K562 (cell line): ENCODE data around the gene NFATC4. TPM values are rescaled to one million over a fixed set of nuclear protein-coding genes. Genes with fewer than 3 reads are reported as not detected.

Experiments used
- ATF7 ChIP-seq: fragments of 450-650 bp; IDR thresholded peaks from 2 replicates; pipeline ENCODE4 v1.7.1; 2014; ENCODE audit warnings: mild to moderate bottlenecking, moderate library complexity
- CBFA2T3 ChIP-seq: fragments of 450-650 bp; IDR thresholded peaks from 2 replicates; pipeline ENCODE4 v1.6.1; 2017
- CHCHD3 ChIP-seq: fragments of 250-450 bp; sonication (Bioruptor Pico); IDR thresholded peaks from 2 replicates; pipeline ENCODE4 v2.1.2; 2022; ENCODE audit warnings: mild to moderate bottlenecking
- CREB1 ChIP-seq, 2 experiments: sonication (generic) in 1 of 2; formaldehyde crosslinking in 1 of 2; IDR thresholded peaks; 2 replicates each; pipeline versions ENCODE4 v1.6.1 to v1.8.0; 2012 to 2022; ENCODE audit warnings: inconsistent platforms in 1 of 2, mild to moderate bottlenecking in 1 of 2, missing genetic modification reagents in 1 of 2, moderate library complexity in 1 of 2
- ERF ChIP-seq: fragments of 450-650 bp; formaldehyde crosslinking; IDR thresholded peaks from 2 replicates; pipeline ENCODE4 v1.4.0; 2020; ENCODE audit warnings: mild to moderate bottlenecking, mixed read lengths
- HDAC1 ChIP-seq, 2 experiments: fragments of 450-650 bp; IDR thresholded peaks; 2 replicates each; pipeline ENCODE4 v1.6.1; 2016 to 2017; ENCODE audit warnings: inconsistent platforms in 1 of 2, mild to moderate bottlenecking in 1 of 2, moderate library complexity in 1 of 2
- ID3 ChIP-seq, 2 experiments: fragments of 250-450 bp in 1 of 2; fragments of 450-650 bp in 1 of 2; sonication (Bioruptor Pico) in 1 of 2; IDR thresholded peaks; 2 replicates each; pipeline versions ENCODE4 v1.6.1 to v1.8.0; 2016 to 2021; ENCODE audit warnings: mild to moderate bottlenecking in 2 of 2, moderate library complexity in 2 of 2, missing compliant biosample characterization in 1 of 2, missing genetic modification characterization in 1 of 2
- KLF16 ChIP-seq: IDR thresholded peaks from 2 replicates; pipeline ENCODE4 v1.6.1; 2016; ENCODE audit warnings: antibody characterized with exemption
- KLF6 ChIP-seq: fragments of 250-450 bp; sonication (Bioruptor Pico); IDR thresholded peaks from 2 replicates; pipeline ENCODE4 v1.4.0; 2020; ENCODE audit warnings: mild to moderate bottlenecking, moderate library complexity, borderline replicate concordance
- PBX2 ChIP-seq, 2 experiments: IDR thresholded peaks in 1 of 2; conservative IDR thresholded peaks in 1 of 2; 2 replicates each; pipeline ENCODE4 v1.6.1; 2016; ENCODE audit warnings: low read depth in 2 of 2, mild to moderate bottlenecking in 1 of 2, missing compliant biosample characterization in 1 of 2, missing genetic modification characterization in 1 of 2, moderate library complexity in 1 of 2
- RBM25 ChIP-seq: fragments of 200-400 bp; formaldehyde crosslinking; IDR thresholded peaks from 2 replicates; pipeline ENCODE4 v1.6.1; 2018; ENCODE audit warnings: low read length, low read depth, moderate library complexity; ENCODE audit not compliant: severe bottlenecking
- TEAD4 ChIP-seq, 2 experiments: sonication (generic) in 1 of 2; formaldehyde crosslinking in 1 of 2; IDR thresholded peaks; 2 replicates each; pipeline versions ENCODE4 v1.6.1 to v1.8.0; 2012 to 2022; ENCODE audit warnings: borderline replicate concordance in 1 of 2, inconsistent platforms in 1 of 2, low read length in 1 of 2, mild to moderate bottlenecking in 1 of 2, missing genetic modification reagents in 1 of 2
- ZNF217 ChIP-seq: sonication (generic); formaldehyde crosslinking; IDR thresholded peaks from 2 replicates; pipeline ENCODE4 v1.8.0; 2022; ENCODE audit warnings: mild to moderate bottlenecking, missing genetic modification reagents
- ZNF592 ChIP-seq: fragments of 450-650 bp; IDR thresholded peaks from 2 replicates; pipeline ENCODE4 v1.6.1; 2017; ENCODE audit warnings: antibody characterized with exemption, mild to moderate bottlenecking
- ZZZ3 ChIP-seq: fragments of 450-650 bp; IDR thresholded peaks from 2 replicates; pipeline ENCODE4 v1.6.1; 2016; ENCODE audit warnings: antibody characterized with exemption, mild to moderate bottlenecking, moderate library complexity
- polyA plus RNA-seq, 8 experiments: library from polyadenylated mRNA; depleted of rRNA in 4 of 8; stranded (reverse) in 5 of 8; unstranded in 3 of 8; fragments of >200 nt; fragmentation: Nextera tagmentation in 2 of 8; fragmentation: Illumina TruSeq in 1 of 8; extraction: Ambion mirVana in 2 of 8; extraction: Trizol in 1 of 8; gene quantifications; 2 replicates each; pipeline versions ENCODE4 v1.2.1 to v1.2.3, GENCODE V29; 2011 to 2014; ENCODE audit warnings: inconsistent platforms in 1 of 8, missing spikeins in 1 of 8
- total RNA-seq, 7 experiments: library from RNA; depleted of rRNA in 6 of 7; stranded (reverse); fragments of >200 nt in 6 of 7; fragmentation: Illumina TruSeq in 2 of 7; extraction: Trizol in 2 of 7; gene quantifications; 2 replicates each; pipeline versions ENCODE4 v1.2.1 to v1.2.3, GENCODE V29; 2011 to 2021; ENCODE audit warnings: low replicate concordance in 1 of 7

NFATC4 gene
- total and polyA plus RNA-seq, 9 of the 15 experiments (the other 6 are each of a cell fraction or from before 2014, with no cell fraction given) = 0.25 to 3.8 (median 0.78) TPM; not detected in 1

- TF ChIP-seq ID3 (CRISPR knock-in tag; IDR thresholded peaks at IDR 0.05) (no peak), ID3 (tag; IDR thresholded peaks at IDR 0.05) (peak; percentile 56; the same call in 1 of the 2 replicates), ZNF217 (CRISPR knock-in tag) (no peak), ATF7 (0 out of 2 replicates have a peak, but pooled peaks have one; percentile 11), TEAD4 (IDR thresholded peaks at IDR 0.05; ENCODE audit: low read length) (no peak), TEAD4 (CRISPR knock-in tag; IDR thresholded peaks at IDR 0.05; ENCODE audit: borderline replicate concordance) (no peak), PBX2 (CRISPR knock-in tag; IDR thresholded peaks at IDR 0.05; ENCODE audit: low read depth) (no peak), PBX2 (tag; conservative IDR thresholded peaks at IDR 0.05; ENCODE audit: low read depth) (no peak), CHCHD3 (CRISPR knock-in tag) (no peak), KLF16 (no peak), ZNF592 (no peak), CREB1 (IDR thresholded peaks at IDR 0.05) (no peak), CREB1 (CRISPR knock-in tag; IDR thresholded peaks at IDR 0.05) (peak; percentile 6; the same call in 1 of the 2 replicates), RBM25 (no peak), KLF6 (no peak), ZZZ3 (no peak), CBFA2T3 (no peak), ERF (CRISPR knock-in tag) (no peak), HDAC1 (IDR thresholded peaks at IDR 0.05) (0 out of 4 replicates have a peak, but pooled peaks of 1 of the 2 experiments have one; percentile 21)
Observed at GRCh38 chr14:24332268-24332993, 35.6 kb upstream of the NFATC4 start (continued).
